Astrocyte (in vitro differentiated cells and primary cell): ENCODE results near the gene SLC25A29. TPM values are rescaled to one million over a fixed set of nuclear protein-coding genes. Genes with fewer than 3 reads are reported as not detected.
A peak's percentile ranks its signal among the peaks of the same experiment; 100 is the strongest.

Source experiments
- DNase-seq: peaks from one replicate; pipeline ENCODE4 v3.0.0-alpha.2; 2010; ENCODE audit warnings: low read depth
- FAIRE-seq: peaks from 2 replicates; lab custom pipeline; 2011; peaks lifted over from hg19 to GRCh38; lab: Jason Lieb, UNC
- H2AFZ ChIP-seq: 2 replicates; pipeline ENCODE4 v1.6.0; 2012; ENCODE audit warnings: low read depth, low read length, inconsistent platforms
- H3K27ac ChIP-seq: 2 replicates; pipeline ENCODE4 v1.5.1; 2011; ENCODE audit warnings: low read depth, low read length, inconsistent platforms
- H3K27me3 ChIP-seq: 2 replicates; pipeline ENCODE4 v1.6.0; 2011; ENCODE audit warnings: low read length, inconsistent platforms; ENCODE audit not compliant: insufficient read depth
- H3K36me3 ChIP-seq: 2 replicates; pipeline ENCODE4 v1.5.1; 2011; ENCODE audit warnings: low read length, inconsistent platforms; ENCODE audit not compliant: insufficient read depth
- H3K4me1 ChIP-seq: 2 replicates; pipeline ENCODE4 v1.5.1; 2011; ENCODE audit warnings: low read length, inconsistent platforms; ENCODE audit not compliant: insufficient read depth
- H3K4me2 ChIP-seq: 2 replicates; pipeline ENCODE4 v1.6.0; 2012; ENCODE audit warnings: low read length, inconsistent platforms
- H3K4me3 ChIP-seq: 2 replicates; pipeline ENCODE4 v1.5.1; 2011; ENCODE audit warnings: low read depth, mild to moderate bottlenecking, low read length, inconsistent platforms; ENCODE audit not compliant: insufficient read depth
- H3K79me2 ChIP-seq: 2 replicates; pipeline ENCODE4 v1.6.0; 2012; ENCODE audit warnings: mild to moderate bottlenecking, low read length, inconsistent platforms; ENCODE audit not compliant: insufficient read depth
- H3K9ac ChIP-seq: 2 replicates; pipeline ENCODE4 v1.6.0; 2012; ENCODE audit warnings: mild to moderate bottlenecking, low read length, inconsistent platforms
- H3K9me3 ChIP-seq: 2 replicates; pipeline ENCODE4 v1.5.1; 2012; ENCODE audit warnings: low read depth, mild to moderate bottlenecking, low read length, inconsistent platforms; ENCODE audit not compliant: insufficient read depth
- H4K20me1 ChIP-seq: 2 replicates; pipeline ENCODE4 v1.6.0; 2012; ENCODE audit warnings: low read length, inconsistent platforms; ENCODE audit not compliant: insufficient read depth
- H3K27ac Mint-ChIP-seq: one replicate; pipeline ENCODE4 v1.8.0; 2021; ENCODE audit warnings: mild to moderate bottlenecking, mixed read lengths; ENCODE audit not compliant: unreplicated experiment
- H3K27me3 Mint-ChIP-seq: one replicate; pipeline ENCODE4 v1.8.0; 2021; ENCODE audit warnings: low read depth, mixed read lengths; ENCODE audit not compliant: unreplicated experiment
- H3K36me3 Mint-ChIP-seq: one replicate; pipeline ENCODE4 v1.8.0; 2021; ENCODE audit warnings: low read depth, mixed read lengths; ENCODE audit not compliant: unreplicated experiment
- H3K4me1 Mint-ChIP-seq: one replicate; pipeline ENCODE4 v1.8.0; 2021; ENCODE audit warnings: low read depth, mixed read lengths; ENCODE audit not compliant: unreplicated experiment
- H3K4me3 Mint-ChIP-seq: one replicate; pipeline ENCODE4 v1.8.0; 2021; ENCODE audit warnings: mild to moderate bottlenecking, moderate library complexity, mixed read lengths; ENCODE audit not compliant: unreplicated experiment
- H3K9me3 Mint-ChIP-seq: one replicate; pipeline ENCODE4 v1.8.0; 2021; ENCODE audit warnings: mild to moderate bottlenecking, mixed read lengths; ENCODE audit not compliant: unreplicated experiment
- CTCF ChIP-seq: IDR thresholded peaks from 2 replicates; pipeline ENCODE4 v1.5.1; 2011; ENCODE audit warnings: low read depth, mild to moderate bottlenecking, inconsistent platforms, low read length, moderate library complexity; ENCODE audit not compliant: insufficient read depth
- EZH2 ChIP-seq: IDR thresholded peaks from 2 replicates; pipeline ENCODE4 v1.6.1; 2012; ENCODE audit warnings: mild to moderate bottlenecking, low read length, inconsistent platforms; ENCODE audit not compliant: insufficient read depth
- total RNA-seq: library from RNA; stranded (reverse); gene quantifications from 2 replicates; pipeline ENCODE4 v1.2.1, GENCODE V29; 2021

Gene SLC25A29
- total RNA-seq, 1 donor from 2014 or later: 30.2 TPM

GRCh38 chr14:100325231-100325632 is 19.0 kb upstream of the SLC25A29 start:
- FAIRE-seq (no peak), DNase-seq (no peak)
- H3K36me3 ChIP-seq: no peaks in the 10 kb centered on the region
- peak overlapping the region; percentile 41 for H2AFZ ChIP-seq
- no peak overlapping the region for H3K4me3 ChIP-seq
- Mint-ChIP-seq H3K4me1 (no peaks in the 10 kb centered on the region), H3K27me3 (peaks cover 38% of the 10 kb centered on the region), H3K36me3 (no peaks in the 10 kb centered on the region), H3K4me3 (no peak overlapping the region), H3K9me3 (no peaks in the 10 kb centered on the region), H3K27ac (no peak overlapping the region)
- H3K4me1 ChIP-seq: no peaks in the 10 kb centered on the region
- no peak overlapping the region for H3K9ac ChIP-seq
- TF ChIP-seq CTCF (no peak), EZH2 (no peak)
- H4K20me1 ChIP-seq: no peaks in the 10 kb centered on the region
- H3K27ac ChIP-seq: no peak overlapping the region
- no peaks in the 10 kb centered on the region for H3K27me3 ChIP-seq
- H3K9me3 ChIP-seq: no peaks in the 10 kb centered on the region
- no peaks in the 10 kb centered on the region for H3K79me2 ChIP-seq
- H3K4me2 ChIP-seq: no peak overlapping the region

GRCh38 chr14:100323942-100324307 is 17.7 kb upstream of the SLC25A29 start:
- Histone ChIP-seq H3K4me2 (no peak overlapping the region), H3K79me2 (no peaks in the 10 kb centered on the region), H3K4me3 (no peak overlapping the region), H3K9ac (no peak overlapping the region), H3K4me1 (no peaks in the 10 kb centered on the region), H3K9me3 (no peaks in the 10 kb centered on the region), H3K27ac (no peak overlapping the region), H3K36me3 (no peaks in the 10 kb centered on the region), H4K20me1 (no peaks in the 10 kb centered on the region), H2AFZ (no peak overlapping the region), H3K27me3 (no peaks in the 10 kb centered on the region)
- Mint-ChIP-seq H3K27ac (no peak overlapping the region), H3K9me3 (no peaks in the 10 kb centered on the region), H3K4me1 (no peaks in the 10 kb centered on the region), H3K4me3 (no peak overlapping the region), H3K36me3 (no peaks in the 10 kb centered on the region), H3K27me3 (peaks cover 41% of the 10 kb centered on the region)
- DNase-seq (no peak), FAIRE-seq (no peak)
- TF ChIP-seq CTCF (no peak), EZH2 (no peak)

- no peak for FAIRE-seq
- H3K4me3 ChIP-seq: no peak within 1 kb of the TSS
Observed at GRCh38 chr14:100323121-100323941, 17.1 kb upstream of the SLC25A29 start, which contains the start of gene SLC25A47. SLC25A47 (plus strand) TSS chr14:100323339; CDS start chr14:100323415, 76 bp downstream.

More at GRCh38 chr14:100323121-100323941, 17.1 kb upstream of the SLC25A29 start, which contains the start of gene SLC25A47:
- Mint-ChIP-seq H3K9me3 (no peaks in the 10 kb centered on the region), H3K36me3 (no peaks in the 10 kb centered on the region), H3K27ac (no peak within 1 kb of the TSS), H3K4me1 (no peaks in the 10 kb centered on the region), H3K27me3 (peaks cover 41% of the 10 kb centered on the region), H3K4me3 (peak within 1 kb of the TSS; percentile 45)
- H3K9ac ChIP-seq: no peak within 1 kb of the TSS
- no peaks in the 10 kb centered on the region for H3K4me1 ChIP-seq
- no peaks in the 10 kb centered on the region for H3K36me3 ChIP-seq
- no peak within 1 kb of the TSS for H2AFZ ChIP-seq
- no peaks in the 10 kb centered on the region for H3K9me3 ChIP-seq
- H3K4me2 ChIP-seq: no peak within 1 kb of the TSS
- no peaks in the 10 kb centered on the region for H3K79me2 ChIP-seq
- no peak within 1 kb of the TSS for H3K27ac ChIP-seq
- no peak for DNase-seq
- no peaks in the 10 kb centered on the region for H3K27me3 ChIP-seq
- no peaks in the 10 kb centered on the region for H4K20me1 ChIP-seq
- TF ChIP-seq CTCF (no peak), EZH2 (no peak)
